GM23338 (cell line): ENCODE measurements around the gene TMEM150A. TPM values are rescaled to one million over a fixed set of nuclear protein-coding genes. Genes with fewer than 3 reads are reported as not detected.

ENCODE experiments used
- ATAC-seq: fragments of 200-7000 bp; cut with Tn5 transposase; 3 replicates; pipeline ENCODE4 v1.9.1; 2020
- DNase-seq: peaks from one replicate; pipeline ENCODE4 v3.0.0-alpha.2; 2015; ENCODE audit warnings: low spot score
- H2AFZ ChIP-seq: fragments of 200-600 bp; sonication (generic); 2 replicates; pipeline ENCODE4 v1.8.0; 2016; ENCODE audit warnings: antibody characterized with exemption, mild to moderate bottlenecking, moderate library complexity
- H3F3A ChIP-seq: fragments of 200-600 bp; sonication (generic); replicated peaks from 2 replicates; pipeline ENCODE4 v1.8.0; 2017; ENCODE audit warnings: antibody characterized with exemption, mixed run types, low read depth
- H3K27ac ChIP-seq: fragments of 200-600 bp; sonication (generic); 2 replicates; pipeline ENCODE4 v1.6.1; 2016; ENCODE audit warnings: low read depth
- H3K27me3 ChIP-seq: fragments of 200-600 bp; sonication (generic); 2 replicates; pipeline ENCODE4 v1.8.0; 2016; ENCODE audit warnings: mild to moderate bottlenecking, mixed run types, moderate library complexity; ENCODE audit not compliant: insufficient read depth
- H3K36me3 ChIP-seq: fragments of 200-600 bp; sonication (generic); 2 replicates; pipeline ENCODE4 v1.8.0; 2016; ENCODE audit warnings: mild to moderate bottlenecking; ENCODE audit not compliant: insufficient read depth
- H3K4me1 ChIP-seq: fragments of 200-600 bp; sonication (generic); 2 replicates; pipeline ENCODE4 v1.8.0; 2016; ENCODE audit warnings: mild to moderate bottlenecking, moderate library complexity; ENCODE audit not compliant: insufficient read depth
- H3K4me2 ChIP-seq: fragments of 200-600 bp; sonication (generic); 2 replicates; pipeline ENCODE4 v1.7.1; 2017; ENCODE audit warnings: mixed run types
- H3K4me3 ChIP-seq: fragments of 200-600 bp; sonication (generic); 2 replicates; pipeline ENCODE4 v1.6.1; 2016; ENCODE audit warnings: mixed run types
- H3K79me2 ChIP-seq: fragments of 200-600 bp; sonication (generic); replicated peaks from 2 replicates; pipeline ENCODE4 v1.8.0; 2017; ENCODE audit warnings: mild to moderate bottlenecking; ENCODE audit not compliant: insufficient read depth
- H3K9me2 ChIP-seq: fragments of 200-600 bp; sonication (generic); 2 replicates; pipeline ENCODE4 v1.8.0; 2017; ENCODE audit not compliant: insufficient read depth
- H4K20me1 ChIP-seq: fragments of 200-600 bp; sonication (generic); replicated peaks from 2 replicates; pipeline ENCODE4 v1.8.0; 2017; ENCODE audit warnings: mild to moderate bottlenecking; ENCODE audit not compliant: insufficient read depth
- H3K27ac Mint-ChIP-seq: 2 replicates; pipeline ENCODE4 v1.8.0; 2020; ENCODE audit warnings: inconsistent platforms, mild to moderate bottlenecking, moderate library complexity, mixed read lengths
- H3K27me3 Mint-ChIP-seq: 3 replicates; pipeline ENCODE4 v1.8.0; 2022; ENCODE audit warnings: low read depth, mild to moderate bottlenecking, moderate library complexity, mixed read lengths, inconsistent platforms; ENCODE audit not compliant: insufficient read depth, poor library complexity
- H3K36me3 Mint-ChIP-seq: 3 replicates; pipeline ENCODE4 v1.8.0; 2021; ENCODE audit warnings: low read depth, mild to moderate bottlenecking, inconsistent platforms, moderate library complexity, mixed read lengths
- H3K4me1 Mint-ChIP-seq: 3 replicates; pipeline ENCODE4 v1.8.0; 2020; ENCODE audit warnings: mild to moderate bottlenecking, inconsistent platforms, mixed read lengths
- H3K4me3 Mint-ChIP-seq: 3 replicates; pipeline ENCODE4 v1.8.0; 2021; ENCODE audit warnings: moderate library complexity, mild to moderate bottlenecking, inconsistent platforms, mixed read lengths
- H3K9me3 Mint-ChIP-seq: 3 replicates; pipeline ENCODE4 v1.8.0; 2020; ENCODE audit warnings: moderate library complexity, mild to moderate bottlenecking, inconsistent platforms, mixed read lengths
- CREB1 ChIP-seq: fragments of 250-450 bp; sonication (Bioruptor Pico); IDR thresholded peaks from 2 replicates; pipeline ENCODE4 v1.5.0; 2020; ENCODE audit warnings: low read depth, mild to moderate bottlenecking, moderate library complexity
- CTCF ChIP-seq, 2 experiments: fragments of 200-600 bp in 1 of 2; sonication (generic) in 1 of 2; conservative IDR thresholded peaks; 2 replicates each; pipeline versions ENCODE4 v1.5.1 to v1.6.1; 2016 to 2017; ENCODE audit warnings: antibody characterized with exemption in 2 of 2, low read depth in 2 of 2, mild to moderate bottlenecking in 2 of 2, moderate library complexity in 1 of 2
- ETS1 ChIP-seq: IDR thresholded peaks from 2 replicates; pipeline ENCODE4 v1.6.1; 2016; ENCODE audit warnings: antibody characterized with exemption
- EZH2 ChIP-seq: fragments of 200-600 bp; sonication (generic); IDR thresholded peaks from one replicate; pipeline ENCODE4 v1.8.0; 2017; ENCODE audit warnings: antibody characterized with exemption, mild to moderate bottlenecking, low read depth; ENCODE audit not compliant: unreplicated experiment
- EZH2phosphoT487 ChIP-seq: fragments of 200-600 bp; sonication (generic); IDR thresholded peaks from one replicate; pipeline ENCODE4 v1.8.1; 2018; ENCODE audit warnings: antibody characterized with exemption; ENCODE audit not compliant: unreplicated experiment
- JUNB ChIP-seq: IDR thresholded peaks from one replicate; pipeline ENCODE4 v1.6.1; 2016; ENCODE audit warnings: antibody characterized with exemption; ENCODE audit not compliant: unreplicated experiment
- NANOG ChIP-seq: IDR thresholded peaks from 2 replicates; pipeline ENCODE4 v1.6.1; 2016; ENCODE audit warnings: antibody characterized with exemption, borderline replicate concordance
- POLR2AphosphoS5 ChIP-seq: IDR thresholded peaks from 2 replicates; pipeline ENCODE4 v1.6.1; 2016; ENCODE audit warnings: antibody characterized with exemption, low read depth
- REST ChIP-seq: IDR thresholded peaks from one replicate; pipeline ENCODE4 v1.6.1; 2018; ENCODE audit warnings: antibody characterized with exemption; ENCODE audit not compliant: unreplicated experiment
- STAT1 ChIP-seq: IDR thresholded peaks from one replicate; pipeline ENCODE4 v1.6.1; 2016; ENCODE audit warnings: antibody characterized with exemption; ENCODE audit not compliant: unreplicated experiment
- ZNF114 ChIP-seq: fragments of 250-450 bp; sonication (Bioruptor Pico); IDR thresholded peaks from 2 replicates; pipeline ENCODE4 v1.5.0; 2020; ENCODE audit warnings: mild to moderate bottlenecking, moderate library complexity
- ZNF331 ChIP-seq: fragments of 250-450 bp; sonication (Bioruptor Pico); IDR thresholded peaks from 2 replicates; pipeline ENCODE4 v1.5.0; 2020; ENCODE audit warnings: low read depth, mild to moderate bottlenecking, moderate library complexity
- ZNF462 ChIP-seq: fragments of 250-450 bp; sonication (Bioruptor Pico); IDR thresholded peaks from 2 replicates; pipeline ENCODE4 v1.5.0; 2020; ENCODE audit warnings: mild to moderate bottlenecking, moderate library complexity
- polyA plus RNA-seq: library from polyadenylated mRNA; unstranded; fragments of >200 nt; fragmentation: Nextera tagmentation; extraction: Ambion mirVana; gene quantifications from 2 replicates; pipeline ENCODE4 v1.2.1, GENCODE V29; 2016
- total RNA-seq: library from RNA; depleted of rRNA; stranded (reverse); fragments of >200 nt; shearing (Covaris generic); gene quantifications from 2 replicates; pipeline ENCODE4 v1.2.3, GENCODE V29; 2014

TMEM150A gene
- total and polyA plus RNA-seq, 2 experiments from 2014 or later, result 16.4 to 27.9 TPM

- Histone ChIP-seq H3K27ac (no peak overlapping the region), H3K4me3 (no peak overlapping the region), H4K20me1 (peaks cover 11% of the 10 kb centered on the region; the same call in 1 of the 2 replicates), H3K9me2 (no peaks in the 10 kb centered on the region), H3F3A (0 out of 2 replicates have a peak, but pooled peaks cover 6% of the 10 kb centered on the region), H3K4me2 (no peak overlapping the region), H3K4me1 (peaks cover 9% of the 10 kb centered on the region), H3K79me2 (peaks cover 31% of the 10 kb centered on the region), H2AFZ (no peak overlapping the region), H3K36me3 (no peaks in the 10 kb centered on the region; the same call in 1 of the 2 replicates), H3K27me3 (no peaks in the 10 kb centered on the region)
- DNase-seq, result no peak
- Mint-ChIP-seq H3K4me3 (no peak overlapping the region), H3K36me3 (peaks cover 10% of the 10 kb centered on the region; the same call in 1 of the 3 replicates), H3K4me1 (peaks cover 7% of the 10 kb centered on the region), H3K27me3 (peaks cover 27% of the 10 kb centered on the region), H3K9me3 (peaks cover 3% of the 10 kb centered on the region; the same call in 1 of the 3 replicates), H3K27ac (no peak overlapping the region)
- TF ChIP-seq JUNB (no peak), STAT1 (no peak), ETS1 (no peak), NANOG (no peak), EZH2 (no peak), ZNF114 (CRISPR knock-in tag) (no peak), REST (no peak), CTCF (conservative IDR thresholded peaks at IDR 0.05; ENCODE audit: low read depth in 2 of 2) (no peak), EZH2phosphoT487 (no peak), ZNF331 (no peak), ZNF462 (CRISPR knock-in tag) (no peak), CREB1 (CRISPR knock-in tag) (no peak), POLR2AphosphoS5 (no peak)
- no peak for ATAC-seq
Measured at GRCh38 chr2:85600235-85600575, 2.3 kb downstream of the TMEM150A start.
